HepG2 (cell line): ENCODE measurements around the gene SLC38A3. TPM values are rescaled to one million over a fixed set of nuclear protein-coding genes. Genes with fewer than 3 reads are reported as not detected.
A peak's percentile ranks its signal among the peaks of the same experiment; 100 is the strongest.

Experiments used
- ADNP ChIP-seq: sonication (generic); formaldehyde crosslinking; IDR thresholded peaks from 2 replicates; pipeline ENCODE4 v1.4.0; 2020; ENCODE audit warnings: missing genetic modification reagents
- ATF7 ChIP-seq, 2 experiments: fragments of 450-650 bp in 1 of 2; sonication (generic) in 1 of 2; formaldehyde crosslinking in 1 of 2; IDR thresholded peaks; 2 replicates each; pipeline versions ENCODE4 v1.4.0 to v1.6.1; 2016 to 2020; ENCODE audit warnings: antibody characterized with exemption in 1 of 2, mild to moderate bottlenecking in 1 of 2, missing genetic modification reagents in 1 of 2
- BCL3 ChIP-seq: sonication (generic); formaldehyde crosslinking; IDR thresholded peaks from 2 replicates; pipeline ENCODE4 v1.5.1; 2020; ENCODE audit warnings: mild to moderate bottlenecking, missing genetic modification reagents, moderate library complexity
- IKZF4 ChIP-seq: sonication (generic); formaldehyde crosslinking; IDR thresholded peaks from 2 replicates; pipeline ENCODE4 v1.5.1; 2020; ENCODE audit warnings: borderline replicate concordance, mild to moderate bottlenecking, low read depth, missing genetic modification reagents; ENCODE audit errors: not compliant biosample characterization
- MBD4 ChIP-seq: IDR thresholded peaks from 2 replicates; pipeline ENCODE4 v1.6.1; 2012; ENCODE audit warnings: low read length, inconsistent platforms, borderline replicate concordance
- MIXL1 ChIP-seq: IDR thresholded peaks from 2 replicates; pipeline ENCODE4 v1.6.1; 2016
- PRMT3 ChIP-seq: sonication (generic); formaldehyde crosslinking; IDR thresholded peaks from 2 replicates; pipeline ENCODE4 v1.8.1; 2022; ENCODE audit warnings: low read depth, mild to moderate bottlenecking, moderate library complexity, missing genetic modification reagents, borderline replicate concordance
- TOPORS ChIP-seq: sonication (generic); formaldehyde crosslinking; IDR thresholded peaks from 2 replicates; pipeline ENCODE4 v1.8.0; 2023; ENCODE audit warnings: mild to moderate bottlenecking, missing genetic modification reagents
- XRCC5 ChIP-seq: fragments of 200-400 bp; formaldehyde crosslinking; optimal IDR thresholded peaks from 2 replicates; pipeline ENCODE3; 2017; ENCODE audit warnings: mild to moderate bottlenecking, low read length
- ZBTB7A ChIP-seq: sonication (generic); formaldehyde crosslinking; IDR thresholded peaks from 2 replicates; pipeline ENCODE4 v1.8.0; 2022; ENCODE audit warnings: mild to moderate bottlenecking, missing genetic modification reagents
- ZC3H13 ChIP-seq: sonication (generic); formaldehyde crosslinking; IDR thresholded peaks from 2 replicates; pipeline ENCODE4 v1.8.1; 2023; ENCODE audit warnings: mild to moderate bottlenecking, missing genetic modification reagents, moderate library complexity
- ZFYVE20 ChIP-seq: sonication (generic); formaldehyde crosslinking; IDR thresholded peaks from 2 replicates; pipeline ENCODE4 v1.8.0; 2023; ENCODE audit warnings: low read depth, mild to moderate bottlenecking, moderate library complexity, missing genetic modification reagents, borderline replicate concordance
- ZNF317 ChIP-seq: sonication (generic); formaldehyde crosslinking; IDR thresholded peaks from 2 replicates; pipeline ENCODE4 v1.5.0; 2020; ENCODE audit warnings: mild to moderate bottlenecking, missing genetic modification reagents
- ZNF749 ChIP-seq: sonication (generic); formaldehyde crosslinking; IDR thresholded peaks from 2 replicates; pipeline ENCODE4 v1.8.0; 2022; ENCODE audit warnings: mild to moderate bottlenecking, missing genetic modification reagents, moderate library complexity, borderline replicate concordance
- polyA plus RNA-seq, 8 experiments: library from polyadenylated mRNA; depleted of rRNA in 3 of 8; stranded (reverse) in 7 of 8; unstranded in 1 of 8; fragments of >200 nt; fragmentation: Illumina TruSeq in 4 of 8; extraction: Trizol in 4 of 8; gene quantifications; 2 replicates each; pipeline versions ENCODE4 v1.2.1 to v1.2.3, GENCODE V29; 2011 to 2016; ENCODE audit warnings: low read depth in 4 of 8, missing spikeins in 1 of 8, mixed read lengths in 1 of 8; ENCODE audit not compliant: insufficient read depth in 1 of 8
- total RNA-seq, 5 experiments: library from RNA; depleted of rRNA; stranded (reverse); fragments of >200 nt; fragmentation: Illumina TruSeq; extraction: Trizol; gene quantifications; 2 replicates each; pipeline ENCODE4 v1.2.3, GENCODE V29; 2016; ENCODE audit warnings: low read depth in 1 of 5
- TF ChIP-seq, protein P1 (sequence below): sonication (generic); formaldehyde crosslinking; IDR thresholded peaks from 2 replicates; pipeline ENCODE4 v1.4.0; 2020; ENCODE audit warnings: mild to moderate bottlenecking, missing genetic modification reagents, borderline replicate concordance
- TF ChIP-seq, protein P2 (sequence below): sonication (generic); formaldehyde crosslinking; conservative IDR thresholded peaks from 2 replicates; pipeline ENCODE4 v1.8.0; 2022; ENCODE audit warnings: mild to moderate bottlenecking, moderate library complexity, missing genetic modification reagents
- TF ChIP-seq, protein P3 (sequence below): sonication (generic); formaldehyde crosslinking; IDR thresholded peaks from 2 replicates; pipeline ENCODE4 v1.5.1; 2020; ENCODE audit warnings: mild to moderate bottlenecking, moderate library complexity, missing genetic modification reagents

SLC38A3 gene
- total and polyA plus RNA-seq, 2 of the 13 experiments (the other 11 are each of a cell fraction or from before 2014, with no cell fraction given) = 29.8 to 164 TPM

DNA sequence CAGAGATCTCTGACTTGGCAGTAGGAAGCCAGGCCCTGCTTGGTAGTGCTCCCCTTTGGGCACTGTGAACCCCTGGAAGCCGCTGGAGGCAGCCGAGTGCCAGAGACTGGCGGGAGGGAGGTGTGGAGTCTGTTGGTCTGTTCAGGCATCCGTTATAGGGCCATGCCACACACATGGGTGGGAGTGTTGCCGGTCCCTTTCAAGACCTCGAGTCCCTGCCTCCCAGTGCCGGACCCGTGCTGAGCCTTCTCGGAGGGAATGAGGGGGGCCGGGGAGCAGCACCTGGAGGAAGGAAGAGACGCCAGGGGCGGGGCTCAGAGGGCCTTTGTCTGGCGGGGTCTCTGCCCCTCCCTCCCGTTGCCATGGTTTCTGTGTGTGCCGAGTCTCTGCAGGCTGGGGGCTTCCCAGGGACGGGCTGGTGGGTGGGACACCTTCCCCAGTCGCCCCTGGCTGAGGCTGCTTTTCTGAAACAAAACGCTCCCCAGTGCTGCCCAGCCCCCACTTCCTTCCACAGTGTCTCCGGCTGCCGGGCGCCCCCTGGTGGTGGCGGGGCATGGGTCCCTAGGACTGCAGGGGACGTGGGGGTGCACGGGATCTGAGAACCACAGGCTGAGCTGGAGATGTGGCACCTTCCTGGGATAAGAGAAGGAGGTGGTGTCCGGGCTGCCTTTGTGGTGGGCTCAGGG lies 40.9 kb downstream of the SLC38A3 start (continued):
- TF ChIP-seq BCL3 (CRISPR knock-in tag) (no peak), TOPORS (CRISPR knock-in tag) (no peak), IKZF4 (no peak), ZBTB7A (CRISPR knock-in tag) (no peak), ZFYVE20 (CRISPR knock-in tag) (no peak), XRCC5 (peak; percentile 98), ZNF749 (CRISPR knock-in tag) (no peak), ATF7 (IDR thresholded peaks at IDR 0.05) (no peak), ATF7 (CRISPR knock-in tag; IDR thresholded peaks at IDR 0.05) (no peak), ZNF317 (peak; percentile 62; the same call in 1 of the 2 replicates), ADNP (CRISPR knock-in tag) (no peak), PRMT3 (CRISPR knock-in tag) (no peak), MBD4 (no peak), MIXL1 (CRISPR knock-in tag) (no peak), ZC3H13 (CRISPR knock-in tag) (no peak)
- TF ChIP-seq, protein P1, sequence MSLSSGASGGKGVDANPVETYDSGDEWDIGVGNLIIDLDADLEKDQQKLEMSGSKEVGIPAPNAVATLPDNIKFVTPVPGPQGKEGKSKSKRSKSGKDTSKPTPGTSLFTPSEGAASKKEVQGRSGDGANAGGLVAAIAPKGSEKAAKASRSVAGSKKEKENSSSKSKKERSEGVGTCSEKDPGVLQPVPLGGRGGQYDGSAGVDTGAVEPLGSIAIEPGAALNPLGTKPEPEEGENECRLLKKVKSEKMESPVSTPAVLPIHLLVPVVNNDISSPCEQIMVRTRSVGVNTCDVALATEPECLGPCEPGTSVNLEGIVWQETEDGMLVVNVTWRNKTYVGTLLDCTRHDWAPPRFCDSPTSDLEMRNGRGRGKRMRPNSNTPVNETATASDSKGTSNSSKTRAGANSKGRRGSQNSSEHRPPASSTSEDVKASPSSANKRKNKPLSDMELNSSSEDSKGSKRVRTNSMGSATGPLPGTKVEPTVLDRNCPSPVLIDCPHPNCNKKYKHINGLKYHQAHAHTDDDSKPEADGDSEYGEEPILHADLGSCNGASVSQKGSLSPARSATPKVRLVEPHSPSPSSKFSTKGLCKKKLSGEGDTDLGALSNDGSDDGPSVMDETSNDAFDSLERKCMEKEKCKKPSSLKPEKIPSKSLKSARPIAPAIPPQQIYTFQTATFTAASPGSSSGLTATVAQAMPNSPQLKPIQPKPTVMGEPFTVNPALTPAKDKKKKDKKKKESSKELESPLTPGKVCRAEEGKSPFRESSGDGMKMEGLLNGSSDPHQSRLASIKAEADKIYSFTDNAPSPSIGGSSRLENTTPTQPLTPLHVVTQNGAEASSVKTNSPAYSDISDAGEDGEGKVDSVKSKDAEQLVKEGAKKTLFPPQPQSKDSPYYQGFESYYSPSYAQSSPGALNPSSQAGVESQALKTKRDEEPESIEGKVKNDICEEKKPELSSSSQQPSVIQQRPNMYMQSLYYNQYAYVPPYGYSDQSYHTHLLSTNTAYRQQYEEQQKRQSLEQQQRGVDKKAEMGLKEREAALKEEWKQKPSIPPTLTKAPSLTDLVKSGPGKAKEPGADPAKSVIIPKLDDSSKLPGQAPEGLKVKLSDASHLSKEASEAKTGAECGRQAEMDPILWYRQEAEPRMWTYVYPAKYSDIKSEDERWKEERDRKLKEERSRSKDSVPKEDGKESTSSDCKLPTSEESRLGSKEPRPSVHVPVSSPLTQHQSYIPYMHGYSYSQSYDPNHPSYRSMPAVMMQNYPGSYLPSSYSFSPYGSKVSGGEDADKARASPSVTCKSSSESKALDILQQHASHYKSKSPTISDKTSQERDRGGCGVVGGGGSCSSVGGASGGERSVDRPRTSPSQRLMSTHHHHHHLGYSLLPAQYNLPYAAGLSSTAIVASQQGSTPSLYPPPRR (CRISPR knock-in tag) = no peak
- TF ChIP-seq, protein P2, sequence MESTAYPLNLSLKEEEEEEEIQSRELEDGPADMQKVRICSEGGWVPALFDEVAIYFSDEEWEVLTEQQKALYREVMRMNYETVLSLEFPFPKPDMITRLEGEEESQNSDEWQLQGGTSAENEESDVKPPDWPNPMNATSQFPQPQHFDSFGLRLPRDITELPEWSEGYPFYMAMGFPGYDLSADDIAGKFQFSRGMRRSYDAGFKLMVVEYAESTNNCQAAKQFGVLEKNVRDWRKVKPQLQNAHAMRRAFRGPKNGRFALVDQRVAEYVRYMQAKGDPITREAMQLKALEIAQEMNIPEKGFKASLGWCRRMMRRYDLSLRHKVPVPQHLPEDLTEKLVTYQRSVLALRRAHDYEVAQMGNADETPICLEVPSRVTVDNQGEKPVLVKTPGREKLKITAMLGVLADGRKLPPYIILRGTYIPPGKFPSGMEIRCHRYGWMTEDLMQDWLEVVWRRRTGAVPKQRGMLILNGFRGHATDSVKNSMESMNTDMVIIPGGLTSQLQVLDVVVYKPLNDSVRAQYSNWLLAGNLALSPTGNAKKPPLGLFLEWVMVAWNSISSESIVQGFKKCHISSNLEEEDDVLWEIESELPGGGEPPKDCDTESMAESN (CRISPR knock-in tag) = no peak
- TF ChIP-seq, protein P3, sequence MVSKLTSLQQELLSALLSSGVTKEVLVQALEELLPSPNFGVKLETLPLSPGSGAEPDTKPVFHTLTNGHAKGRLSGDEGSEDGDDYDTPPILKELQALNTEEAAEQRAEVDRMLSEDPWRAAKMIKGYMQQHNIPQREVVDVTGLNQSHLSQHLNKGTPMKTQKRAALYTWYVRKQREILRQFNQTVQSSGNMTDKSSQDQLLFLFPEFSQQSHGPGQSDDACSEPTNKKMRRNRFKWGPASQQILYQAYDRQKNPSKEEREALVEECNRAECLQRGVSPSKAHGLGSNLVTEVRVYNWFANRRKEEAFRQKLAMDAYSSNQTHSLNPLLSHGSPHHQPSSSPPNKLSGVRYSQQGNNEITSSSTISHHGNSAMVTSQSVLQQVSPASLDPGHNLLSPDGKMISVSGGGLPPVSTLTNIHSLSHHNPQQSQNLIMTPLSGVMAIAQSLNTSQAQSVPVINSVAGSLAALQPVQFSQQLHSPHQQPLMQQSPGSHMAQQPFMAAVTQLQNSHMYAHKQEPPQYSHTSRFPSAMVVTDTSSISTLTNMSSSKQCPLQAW (CRISPR knock-in tag) = peak; percentile 75; the same call in 1 of the 2 replicates
